NT2/D1 (cell line): ENCODE results near the gene HDAC7.

ENCODE experiments used
- SUZ12 ChIP-seq: IDR thresholded peaks from 2 replicates; pipeline ENCODE4 v1.6.1; 2011; ENCODE audit not compliant: insufficient read length, insufficient read depth; ENCODE audit errors: extremely low read depth
- YY1 ChIP-seq: IDR thresholded peaks from 2 replicates; pipeline ENCODE4 v1.6.1; 2011; ENCODE audit not compliant: insufficient read length, insufficient read depth
- ZNF274 ChIP-seq: IDR thresholded peaks from 2 replicates; pipeline ENCODE4 v1.6.1; 2011; ENCODE audit warnings: mild to moderate bottlenecking, low read depth, low read length

DNA sequence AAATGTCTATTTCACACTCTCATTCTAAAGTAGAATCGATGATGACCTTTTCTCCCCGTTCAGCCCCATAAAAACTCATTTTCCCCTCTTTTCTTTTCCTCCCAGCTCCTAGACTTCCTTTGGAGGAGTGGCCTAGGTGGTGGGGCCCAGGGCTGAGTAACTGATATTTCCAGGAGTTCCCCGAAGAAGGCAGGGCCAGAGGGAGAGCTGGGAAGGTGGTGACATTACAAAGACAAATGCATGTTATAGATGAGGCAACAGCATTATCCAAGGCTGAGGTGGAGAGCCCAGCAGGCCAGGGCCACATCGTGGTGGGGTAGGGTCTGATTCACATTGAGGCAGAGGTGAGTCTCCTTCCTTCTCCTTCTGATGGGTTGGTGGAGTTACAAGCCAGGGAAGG is 22.2 kb upstream of the HDAC7 start:
- TF ChIP-seq ZNF274 = no peak
- no peak for TF ChIP-seq YY1
- no peak for TF ChIP-seq SUZ12
